SK-N-SH (cell line): Measurements from ENCODE around the gene RCE1.

Source experiments
- CHD2 ChIP-seq: fragments of 150-350 bp; IDR thresholded peaks from 2 replicates; pipeline ENCODE4 v1.6.1; 2018; ENCODE audit warnings: low read length; ENCODE audit not compliant: partially characterized antibody
- CTCF ChIP-seq: fragments of 200-600 bp; sonication (generic); IDR thresholded peaks from 2 replicates; pipeline ENCODE4 v1.6.1; 2017; ENCODE audit warnings: antibody characterized with exemption, mild to moderate bottlenecking, moderate library complexity
- EP300 ChIP-seq, 2 experiments: IDR thresholded peaks; 2 replicates each; pipeline versions ENCODE4 v1.4.0 to v1.6.1; 2012; ENCODE audit warnings: borderline replicate concordance in 1 of 2, low read depth in 1 of 2, low read length in 1 of 2
- MAX ChIP-seq: IDR thresholded peaks from 2 replicates; pipeline ENCODE4 v1.4.0; 2012; ENCODE audit warnings: low read depth

- TF ChIP-seq MAX (no peak), CTCF (no peak), EP300 (IDR thresholded peaks at IDR 0.05; ENCODE audit: borderline replicate concordance in 1 of 2, low read depth in 1 of 2, low read length in 1 of 2) (no peak), CHD2 (no peak)
These were observed 44.3 kb downstream of the RCE1 start for GRCh38 chr11:66887526-66887925.
